AG08395 (cell line): ENCODE results near the gene ARMH4.

Experiments used
- DNase-seq: peaks from one replicate; pipeline ENCODE4 v3.0.0; 2012; ENCODE audit warnings: mixed read lengths, low spot score

The ARMH4 gene

GRCh38 chr14:58098507-58098906 is 53.5 kb downstream of the ARMH4 start:
- no peak for DNase-seq

- no peak for DNase-seq
Observed at GRCh38 chr14:58096731-58097130, 55.3 kb downstream of the ARMH4 start.

DNA sequence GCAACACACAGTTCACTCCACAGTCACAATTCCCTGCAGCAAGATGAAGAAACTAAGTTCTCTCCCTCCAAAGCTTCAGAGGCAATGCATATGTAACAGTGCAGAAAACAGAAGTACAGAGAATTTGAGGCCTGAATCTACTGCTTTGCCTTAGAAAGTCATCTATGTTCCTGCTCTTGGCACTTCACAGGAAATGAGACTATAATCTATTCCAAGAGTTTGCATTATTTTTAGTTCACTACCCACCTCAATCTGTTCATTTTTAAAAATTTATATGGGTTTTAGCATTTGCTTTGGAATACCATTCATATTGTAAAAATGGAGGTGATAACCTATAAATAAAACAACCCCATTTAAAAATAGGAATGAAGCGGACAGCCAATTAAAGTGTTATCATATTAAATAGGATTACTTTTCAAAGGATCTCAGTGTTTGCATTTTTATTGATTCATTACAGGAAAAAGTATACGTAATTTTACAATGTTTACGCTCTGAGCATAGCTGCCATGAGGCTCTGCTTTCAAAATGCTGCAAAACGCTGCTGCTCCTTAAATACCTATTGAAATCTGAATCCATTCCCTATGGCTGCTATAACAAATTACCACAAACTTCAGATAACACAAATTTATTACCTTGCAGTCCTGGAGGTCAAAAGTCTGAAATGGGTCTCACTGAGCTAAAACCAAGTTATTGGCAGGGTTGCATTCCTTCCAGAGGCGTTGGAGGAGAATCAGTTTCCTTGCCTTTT is 60.0 kb downstream of the ARMH4 start:
- DNase-seq, result no peak

GRCh38 chr14:58089612-58090011 is 62.4 kb downstream of the ARMH4 start:
- DNase-seq, result no peak

DNA sequence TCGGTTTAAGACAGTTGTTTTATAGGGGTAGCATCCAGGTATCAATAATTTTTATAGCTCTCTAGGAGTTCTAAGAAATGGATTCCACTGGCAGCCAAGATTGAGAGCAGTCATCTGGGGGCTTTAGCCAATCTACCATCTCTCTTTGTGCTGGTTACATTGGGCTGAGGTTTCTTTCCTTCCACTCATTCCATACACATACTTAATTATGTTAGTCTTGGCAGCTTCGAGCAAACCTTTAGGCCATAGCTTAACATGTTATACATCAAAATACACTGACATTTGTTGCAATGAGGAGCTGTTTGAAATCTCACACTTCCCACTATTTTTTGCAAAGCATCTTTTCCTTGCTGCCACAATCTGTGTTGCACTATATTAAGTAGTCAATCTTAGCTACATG is 63.1 kb downstream of the ARMH4 start:
- no peak for DNase-seq

DNA sequence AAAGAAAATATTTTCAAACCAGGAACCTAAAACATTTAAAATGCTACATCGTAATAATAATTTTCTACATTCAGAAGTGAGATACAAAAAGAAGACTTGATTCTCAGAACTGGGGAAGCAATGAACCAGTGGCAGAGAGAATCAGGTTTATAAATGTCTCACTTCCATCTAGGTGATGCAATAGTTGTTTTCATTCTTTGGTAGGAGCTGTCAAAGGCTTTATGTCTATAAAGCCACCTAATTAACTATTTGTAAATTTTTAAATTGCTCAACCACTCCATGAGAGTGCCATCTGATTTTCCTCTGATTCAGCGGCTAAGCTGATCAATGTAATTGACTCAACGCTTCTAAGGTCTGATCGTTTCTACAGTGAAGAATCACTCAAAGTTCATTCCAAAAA is 66.1 kb downstream of the ARMH4 start:
- DNase-seq, result no peak

GRCh38 chr14:58082491-58083098 is 69.4 kb downstream of the ARMH4 start:
- DNase-seq, result peak; percentile 90

GRCh38 chr14:58082011-58082410 is 70.0 kb downstream of the ARMH4 start:
- no peak for DNase-seq

GRCh38 chr14:58078471-58078870 is 73.5 kb downstream of the ARMH4 start:
- peak; percentile 11 for DNase-seq

DNA sequence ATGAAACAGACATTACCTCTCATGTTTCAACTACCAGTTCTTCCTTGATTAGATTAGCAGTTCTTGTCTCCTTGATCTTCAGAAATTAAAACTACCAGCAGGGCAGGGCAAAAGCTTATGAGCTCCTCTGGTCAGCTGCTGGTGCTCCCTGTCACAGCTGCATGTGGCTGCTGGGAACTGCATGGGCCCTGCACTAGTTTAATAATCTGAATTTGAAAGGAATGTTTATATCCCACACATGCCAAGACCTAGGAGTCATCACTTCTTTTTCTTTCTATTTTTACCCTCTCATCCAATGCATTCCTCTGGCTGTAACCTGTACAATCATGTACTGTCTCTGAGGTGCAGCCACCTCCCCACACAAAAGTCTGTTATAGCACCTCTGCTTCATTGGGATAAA is 73.9 kb downstream of the ARMH4 start:
- DNase-seq, result peak; percentile 79

- DNase-seq, result peak; percentile 64
Observed at GRCh38 chr14:58077621-58078020, 74.4 kb downstream of the ARMH4 start.

DNA sequence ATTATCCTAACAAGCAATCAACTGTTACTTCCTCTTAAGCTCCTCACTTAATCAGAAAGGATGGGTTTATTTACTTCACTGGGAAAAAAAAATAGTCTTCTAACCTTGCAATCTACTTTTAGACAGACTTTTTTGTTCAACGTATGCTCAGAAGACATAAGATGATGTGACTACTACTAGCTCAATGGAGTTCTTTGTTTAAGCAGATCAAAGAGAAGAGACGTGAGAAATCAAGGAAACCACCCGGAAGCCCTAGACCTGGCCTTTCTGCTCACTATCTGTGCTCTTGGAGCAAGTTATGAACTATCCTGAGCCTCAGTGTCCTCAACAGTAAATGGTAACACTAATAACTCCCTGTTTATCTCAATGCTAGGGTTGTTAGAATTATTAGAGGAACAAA is 78.5 kb downstream of the ARMH4 start:
- no peak for DNase-seq

DNA sequence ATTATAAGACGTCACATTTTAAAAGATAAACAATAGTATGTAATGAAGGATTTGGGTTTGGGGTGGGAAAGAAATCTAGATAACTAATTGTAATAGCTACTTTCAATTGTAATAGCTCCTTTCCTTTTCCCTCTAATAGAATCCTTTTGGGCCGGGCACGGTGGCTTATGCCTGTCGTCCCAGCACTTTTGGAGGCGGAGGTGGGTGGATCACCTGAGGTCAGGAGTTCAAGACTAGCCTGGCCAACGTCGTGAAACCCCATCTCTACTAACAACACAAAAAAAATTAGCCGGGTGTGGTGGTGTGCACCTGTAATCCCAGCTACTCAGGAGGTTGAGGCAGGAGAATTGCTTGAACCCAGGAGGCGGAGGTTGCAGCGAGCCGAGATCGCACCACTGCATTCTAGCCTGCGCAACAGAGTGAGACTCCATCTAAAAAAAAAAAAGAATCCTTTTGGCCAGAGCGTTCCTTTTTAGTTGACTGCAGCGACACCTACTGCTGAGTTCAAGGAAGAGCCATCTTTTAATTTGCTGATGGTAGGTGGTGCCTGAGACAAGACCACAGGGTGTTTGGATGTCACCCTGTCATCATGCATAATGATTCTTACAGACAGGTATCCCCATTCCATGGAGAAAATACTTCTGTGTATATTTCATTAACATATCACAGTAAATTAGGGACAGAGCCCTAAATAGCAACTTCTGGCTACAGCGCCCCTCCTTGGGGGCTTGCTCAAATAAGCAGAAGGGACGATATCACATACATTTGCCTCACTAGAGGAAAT is 79.5 kb downstream of the ARMH4 start:
- peak; percentile 63 for DNase-seq

DNA sequence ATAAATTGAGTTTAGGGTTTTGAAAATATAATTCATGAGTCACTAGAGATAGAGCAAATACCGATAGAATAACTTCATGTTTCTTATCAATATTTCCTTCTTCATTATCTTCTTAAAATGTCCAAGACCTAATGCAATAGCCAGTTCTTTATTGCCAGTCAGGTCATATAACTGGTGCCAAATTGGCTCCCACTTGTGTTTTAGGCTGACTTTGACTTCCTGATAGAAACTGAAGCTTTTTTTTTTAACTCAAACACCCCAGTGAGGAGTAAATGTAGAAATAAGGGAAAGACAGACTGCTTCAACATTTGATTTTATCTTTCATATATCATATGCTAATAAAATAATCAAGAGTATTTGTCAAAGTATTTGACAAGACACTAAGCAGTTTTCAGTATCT is 80.7 kb downstream of the ARMH4 start:
- no peak for DNase-seq

GRCh38 chr14:58068306-58068705 is 83.7 kb downstream of the ARMH4 start:
- DNase-seq, result no peak

DNA sequence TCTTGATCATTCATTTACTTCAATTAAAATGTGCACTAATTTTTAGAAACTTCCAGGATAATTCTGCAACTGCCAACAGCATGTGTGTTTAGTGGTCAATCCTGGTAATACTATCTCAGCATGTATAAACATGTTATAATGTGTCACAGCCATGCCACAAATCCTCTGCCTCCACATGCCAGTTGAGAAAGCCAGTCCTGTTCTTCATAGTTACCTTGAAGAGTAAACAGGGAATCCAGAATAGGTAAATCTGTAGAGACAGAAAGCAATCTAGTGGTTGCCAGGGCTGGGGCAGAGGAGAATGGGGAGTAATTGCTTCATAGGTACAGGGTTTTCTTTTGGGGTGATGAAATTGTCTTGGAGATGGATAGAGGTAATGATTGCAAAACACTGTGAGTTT is 85.9 kb downstream of the ARMH4 start:
- DNase-seq, result no peak

GRCh38 chr14:58061581-58061980 is 90.4 kb downstream of the ARMH4 start:
- no peak for DNase-seq

- no peak for DNase-seq
Observed at GRCh38 chr14:58060898-58061297, 91.1 kb downstream of the ARMH4 start.

DNA sequence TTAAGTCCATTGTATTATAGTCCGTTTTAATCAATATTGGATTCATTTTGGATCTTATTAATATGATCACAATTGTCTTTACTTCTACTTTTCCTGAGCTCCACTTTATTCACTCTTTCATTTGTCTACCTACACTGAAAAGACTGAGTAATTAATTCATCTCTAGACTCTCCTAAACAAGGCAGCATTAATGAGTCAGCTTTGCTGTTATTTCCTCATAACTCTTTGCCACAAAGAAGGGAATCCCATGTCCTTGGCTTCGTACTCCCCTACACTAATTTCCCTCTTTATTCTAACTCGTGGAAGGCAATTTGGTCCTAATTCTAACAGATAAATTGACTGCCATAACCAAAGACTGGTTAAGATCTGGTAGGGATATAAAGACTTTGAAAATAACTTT is 91.9 kb downstream of the ARMH4 start:
- DNase-seq, result no peak

DNA sequence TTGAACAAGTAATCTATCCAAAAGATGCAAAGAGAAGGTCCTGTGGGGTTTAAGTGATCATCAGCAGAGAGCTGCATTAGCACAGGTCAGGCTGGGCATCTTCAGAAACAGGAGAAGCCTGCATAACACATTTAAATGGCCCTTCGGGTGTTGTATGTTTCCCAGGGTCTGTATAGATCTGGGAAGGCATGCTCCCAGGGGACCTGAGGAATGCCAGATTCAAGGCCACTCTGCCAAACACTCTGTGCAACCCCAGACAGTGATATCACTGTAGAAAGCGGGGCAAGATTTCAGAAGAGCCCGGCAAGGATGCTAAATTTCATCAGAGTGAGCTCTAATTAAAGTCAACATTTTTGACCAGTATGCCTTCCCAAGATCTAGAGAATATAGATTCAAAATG is 92.9 kb downstream of the ARMH4 start:
- DNase-seq, result no peak

DNA sequence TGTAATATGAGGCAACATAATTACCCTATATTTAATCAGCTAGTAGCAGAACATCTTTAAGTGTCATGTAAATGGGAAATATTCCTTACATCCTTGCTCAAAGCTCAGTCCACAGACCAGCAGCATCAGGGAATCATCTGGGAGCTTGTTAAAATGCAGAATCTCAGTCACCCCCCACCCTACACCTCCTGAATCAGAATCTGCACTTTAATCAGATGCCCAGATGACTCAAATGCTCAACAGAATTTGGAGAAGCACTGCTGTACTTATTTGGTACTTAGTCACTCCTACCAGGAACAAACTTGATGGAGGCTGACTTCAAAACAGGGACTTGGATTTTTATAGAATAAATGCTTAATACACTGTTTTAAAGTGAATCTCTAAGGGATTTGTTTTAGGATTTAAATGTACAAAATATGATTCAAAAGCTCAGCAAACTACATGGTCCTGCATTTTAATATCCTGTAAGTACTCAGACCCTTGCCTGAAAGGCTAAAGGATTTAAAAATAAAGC is 96.5 kb downstream of the ARMH4 start:
- DNase-seq, result no peak

DNA sequence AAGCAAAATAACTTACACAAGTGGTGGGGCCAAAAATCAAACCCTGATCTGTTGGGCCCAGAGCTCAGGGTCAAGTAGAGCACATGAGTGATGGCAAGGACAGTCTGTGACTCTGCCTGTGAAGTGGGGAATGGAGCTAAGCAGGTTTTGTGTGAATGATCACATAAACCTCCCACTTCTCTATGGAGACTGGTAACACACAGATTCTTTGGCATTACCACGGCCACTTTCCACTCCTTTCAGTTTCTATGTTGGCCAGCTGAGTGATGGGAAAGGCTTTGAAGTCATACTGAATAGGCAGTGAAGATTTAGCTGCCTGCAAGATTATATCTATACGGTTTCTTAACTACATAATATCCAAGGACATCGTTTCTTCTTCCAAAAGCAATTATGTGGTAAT is 97.9 kb downstream of the ARMH4 start:
- no peak for DNase-seq

- no peak for DNase-seq
Observed at GRCh38 chr14:58048219-58048618, 103.8 kb downstream of the ARMH4 start.
